ENCODE results near the gene PPM1L.

Gene PPM1L

DNA sequence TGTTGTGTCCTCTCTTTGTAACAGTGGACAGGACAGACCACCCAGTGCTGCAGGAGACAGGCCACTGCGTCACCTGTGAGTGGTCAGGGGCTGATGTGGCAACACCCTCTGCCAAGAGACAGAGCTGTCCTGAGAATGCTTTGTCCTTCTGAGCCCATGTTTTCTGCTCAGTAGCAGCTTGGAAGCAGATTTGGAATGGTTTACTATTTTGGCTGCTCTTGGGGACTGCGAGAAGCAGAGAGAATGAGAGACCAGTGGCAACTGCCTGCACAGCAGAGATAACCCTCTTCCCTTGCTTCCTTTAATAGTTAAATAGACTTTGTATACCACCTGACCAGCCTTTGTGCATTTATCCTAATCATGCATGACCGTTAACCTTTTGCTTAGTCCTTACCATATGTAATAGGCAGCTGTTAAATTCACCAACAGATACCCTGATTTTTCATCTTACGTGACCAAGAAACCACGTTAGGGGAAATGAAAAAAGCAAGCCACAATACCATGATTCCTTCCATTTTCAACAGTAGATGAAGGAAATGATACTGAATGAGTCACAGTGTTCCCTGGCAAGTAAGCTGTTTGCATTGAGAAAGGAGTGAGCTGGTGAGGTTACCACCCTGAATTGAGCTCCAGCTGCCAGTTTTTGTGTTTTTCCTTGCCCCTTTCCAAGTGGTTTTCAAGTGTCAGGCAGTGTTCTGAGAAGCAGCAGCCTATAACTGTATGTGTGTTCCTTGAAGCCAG lies 313.6 kb downstream of the PPM1L start:
- H3K4me2 ChIP-seq (ENCODE audit: low read length): no peak overlapping the region
- TF ChIP-seq CTCF (IDR thresholded peaks at IDR 0.05; ENCODE audit: low read length): no peak
- no peak for TF ChIP-seq EZH2 (IDR thresholded peaks at IDR 0.05; ENCODE audit: borderline replicate concordance, low read length)
- H3K27me3 ChIP-seq (ENCODE audit: insufficient read depth, low read length): no peaks in the 10 kb centered on the region
- H3K79me2 ChIP-seq (ENCODE audit: insufficient read depth, low read length): no peaks in the 10 kb centered on the region
- H3K9me2 ChIP-seq (ENCODE audit: low read depth, low read length): no peaks in the 10 kb centered on the region
- H2AFZ ChIP-seq (ENCODE audit: low read length): no peak overlapping the region
- no peaks in the 10 kb centered on the region for H3F3A ChIP-seq (ENCODE audit: insufficient read depth, low read length)
- no peak overlapping the region for H3K9ac ChIP-seq (ENCODE audit: low read length)
- no peaks in the 10 kb centered on the region for H3K36me3 ChIP-seq (ENCODE audit: insufficient read depth, low read length)
- H4K20me1 ChIP-seq (ENCODE audit: insufficient read depth, low read length): no peaks in the 10 kb centered on the region
- H3K4me1 ChIP-seq (ENCODE audit: insufficient read depth, low read length, severe bottlenecking): no peaks in the 10 kb centered on the region
- no peak overlapping the region for H3K4me3 ChIP-seq (ENCODE audit: low read depth, low read length, poor library complexity, severe bottlenecking)
- H3K27ac ChIP-seq (ENCODE audit: low read depth, low read length, poor library complexity, severe bottlenecking): no peak overlapping the region
- H3K9me3 ChIP-seq (ENCODE audit: low read length): no peaks in the 10 kb centered on the region

DNA sequence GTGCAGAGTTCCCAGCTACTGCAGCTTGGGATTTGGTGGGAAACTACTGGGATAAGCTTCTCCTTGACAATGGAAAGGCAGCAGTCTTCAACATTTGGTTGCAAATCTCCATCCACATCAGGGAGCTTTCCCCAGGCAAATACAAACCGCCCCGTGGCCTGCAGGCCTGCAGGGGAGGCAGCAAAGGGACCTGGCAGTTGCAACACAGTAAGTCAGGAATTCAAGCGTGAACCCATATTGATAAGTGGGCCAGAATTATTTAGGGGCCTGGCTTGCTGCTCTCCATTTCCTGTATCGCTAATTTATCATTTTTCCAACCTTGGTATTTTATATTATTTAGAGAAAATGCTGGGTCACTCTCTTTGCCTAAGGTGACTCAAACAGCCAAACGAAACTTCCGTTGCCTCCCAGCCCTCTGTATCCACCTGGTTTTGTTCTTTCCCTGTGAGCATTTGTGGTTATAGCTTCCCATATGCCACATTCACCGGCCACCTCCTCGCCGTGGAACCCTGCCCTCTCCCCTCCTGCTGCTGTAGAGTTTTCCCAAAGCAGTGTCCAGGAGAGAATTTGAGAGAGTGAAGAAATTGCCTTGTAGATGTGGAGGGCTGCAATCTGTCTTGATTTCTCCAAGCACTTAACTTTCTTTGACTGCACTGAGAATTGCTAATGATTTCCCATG lies 314.4 kb downstream of the PPM1L start:
- H3K27me3 ChIP-seq (ENCODE audit: insufficient read depth, low read length): no peaks in the 10 kb centered on the region
- TF ChIP-seq EZH2 (IDR thresholded peaks at IDR 0.05; ENCODE audit: borderline replicate concordance, low read length) (no peak), CTCF (IDR thresholded peaks at IDR 0.05; ENCODE audit: low read length) (no peak)
- H2AFZ ChIP-seq (ENCODE audit: low read length): no peak overlapping the region
- H3F3A ChIP-seq (ENCODE audit: insufficient read depth, low read length): no peaks in the 10 kb centered on the region
- H3K9me3 ChIP-seq (ENCODE audit: low read length): no peaks in the 10 kb centered on the region
- H3K79me2 ChIP-seq (ENCODE audit: insufficient read depth, low read length): no peaks in the 10 kb centered on the region
- H3K4me2 ChIP-seq (ENCODE audit: low read length): no peak overlapping the region
- no peaks in the 10 kb centered on the region for H4K20me1 ChIP-seq (ENCODE audit: insufficient read depth, low read length)
- no peak overlapping the region for H3K4me3 ChIP-seq (ENCODE audit: low read depth, low read length, poor library complexity, severe bottlenecking)
- H3K36me3 ChIP-seq (ENCODE audit: insufficient read depth, low read length): no peaks in the 10 kb centered on the region
- H3K27ac ChIP-seq (ENCODE audit: low read depth, low read length, poor library complexity, severe bottlenecking): no peak overlapping the region
- H3K9me2 ChIP-seq (ENCODE audit: low read depth, low read length): no peaks in the 10 kb centered on the region
- H3K9ac ChIP-seq (ENCODE audit: low read length): no peak overlapping the region
- no peaks in the 10 kb centered on the region for H3K4me1 ChIP-seq (ENCODE audit: insufficient read depth, low read length, severe bottlenecking)

GRCh38 chr3:161070980-161071663 lies 315.1 kb downstream of the PPM1L start:
- TF ChIP-seq EZH2 (IDR thresholded peaks at IDR 0.05; ENCODE audit: borderline replicate concordance, low read length) (no peak), CTCF (IDR thresholded peaks at IDR 0.05; ENCODE audit: low read length) (no peak)
- H3K4me1 ChIP-seq (ENCODE audit: insufficient read depth, low read length, severe bottlenecking): no peaks in the 10 kb centered on the region
- no peaks in the 10 kb centered on the region for H3K79me2 ChIP-seq (ENCODE audit: insufficient read depth, low read length)
- H3K4me3 ChIP-seq (ENCODE audit: low read depth, low read length, poor library complexity, severe bottlenecking): no peak overlapping the region
- H4K20me1 ChIP-seq (ENCODE audit: insufficient read depth, low read length): no peaks in the 10 kb centered on the region
- H3K9ac ChIP-seq (ENCODE audit: low read length): no peak overlapping the region
- H3K36me3 ChIP-seq (ENCODE audit: insufficient read depth, low read length): no peaks in the 10 kb centered on the region
- H3K9me2 ChIP-seq (ENCODE audit: low read depth, low read length): no peaks in the 10 kb centered on the region
- H3F3A ChIP-seq (ENCODE audit: insufficient read depth, low read length): no peaks in the 10 kb centered on the region
- no peak overlapping the region for H2AFZ ChIP-seq (ENCODE audit: low read length)
- no peak overlapping the region for H3K27ac ChIP-seq (ENCODE audit: low read depth, low read length, poor library complexity, severe bottlenecking)
- H3K9me3 ChIP-seq (ENCODE audit: low read length): no peaks in the 10 kb centered on the region
- no peak overlapping the region for H3K4me2 ChIP-seq (ENCODE audit: low read length)
- no peaks in the 10 kb centered on the region for H3K27me3 ChIP-seq (ENCODE audit: insufficient read depth, low read length)
